ENCODE data around the gene DIPK1B. TPM values are rescaled to one million over a fixed set of nuclear protein-coding genes. Genes with fewer than 3 reads are reported as not detected.

Gene DIPK1B
- total and polyA plus RNA-seq, 2 experiments from 2014 or later = 18.7 to 60.0 TPM

DNA sequence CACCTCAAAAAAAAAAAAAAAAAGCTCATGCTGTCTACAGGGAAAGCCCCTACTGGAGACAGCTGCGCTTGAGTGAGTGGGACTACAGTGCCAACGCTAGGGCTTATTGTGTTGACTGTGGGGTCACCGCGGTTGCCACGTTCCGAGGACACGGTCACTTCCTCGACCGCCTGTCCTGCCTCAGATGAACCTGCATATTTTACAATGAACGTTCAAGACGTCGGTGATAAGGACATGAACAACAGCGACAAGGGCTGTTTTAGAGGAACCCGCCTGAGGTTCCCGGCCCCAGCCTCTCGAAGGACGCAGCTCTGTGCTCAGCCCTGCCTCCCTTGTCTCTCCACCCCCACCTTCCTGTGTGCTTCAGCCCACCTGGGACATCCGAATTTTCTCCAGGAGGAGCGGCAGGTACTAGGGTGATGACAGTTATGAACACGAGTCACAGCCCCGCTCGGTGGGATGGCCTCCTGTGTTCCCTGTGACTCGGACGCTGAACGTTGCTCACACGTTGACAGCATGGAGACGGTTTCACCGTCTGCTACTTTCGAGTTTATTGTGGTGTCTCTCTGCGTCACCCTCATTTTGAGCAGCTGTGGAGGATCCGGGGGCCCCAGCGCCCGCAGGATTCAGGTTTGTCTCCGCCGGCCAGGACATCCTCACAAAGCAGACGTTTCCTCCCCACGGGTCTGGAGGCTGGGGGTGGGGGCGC, 11.3 kb upstream of the DIPK1B start:
- Histone ChIP-seq H4K20me1 (replicated peaks; ENCODE audit: insufficient read depth) (no peaks in the 10 kb centered on the region), H3K27me3 (ENCODE audit: insufficient read depth) (no peaks in the 10 kb centered on the region), H3K36me3 (ENCODE audit: insufficient read depth) (no peaks in the 10 kb centered on the region), H3K4me2 (no peak overlapping the region), H3K79me2 (replicated peaks; ENCODE audit: insufficient read depth) (no peaks in the 10 kb centered on the region), H2AFZ (peak overlapping the region; percentile 84; the same call in 1 of the 2 replicates), H3F3A (replicated peaks; ENCODE audit: low read depth) (no peaks in the 10 kb centered on the region), H3K4me1 (ENCODE audit: insufficient read depth) (no peaks in the 10 kb centered on the region; the same call in 1 of the 2 replicates), H3K9me2 (ENCODE audit: insufficient read depth) (no peaks in the 10 kb centered on the region), H3K4me3 (no peak overlapping the region), H3K27ac (ENCODE audit: low read depth) (no peak overlapping the region)
- H3K4me1 Mint-ChIP-seq = peaks cover 14% of the 10 kb centered on the region
- no peak overlapping the region for H3K4me3 Mint-ChIP-seq
- H3K27me3 Mint-ChIP-seq (ENCODE audit: insufficient read depth, low read depth, poor library complexity) = peaks cover 20% of the 10 kb centered on the region
- H3K27ac Mint-ChIP-seq = no peak overlapping the region
- TF ChIP-seq, protein P1, sequence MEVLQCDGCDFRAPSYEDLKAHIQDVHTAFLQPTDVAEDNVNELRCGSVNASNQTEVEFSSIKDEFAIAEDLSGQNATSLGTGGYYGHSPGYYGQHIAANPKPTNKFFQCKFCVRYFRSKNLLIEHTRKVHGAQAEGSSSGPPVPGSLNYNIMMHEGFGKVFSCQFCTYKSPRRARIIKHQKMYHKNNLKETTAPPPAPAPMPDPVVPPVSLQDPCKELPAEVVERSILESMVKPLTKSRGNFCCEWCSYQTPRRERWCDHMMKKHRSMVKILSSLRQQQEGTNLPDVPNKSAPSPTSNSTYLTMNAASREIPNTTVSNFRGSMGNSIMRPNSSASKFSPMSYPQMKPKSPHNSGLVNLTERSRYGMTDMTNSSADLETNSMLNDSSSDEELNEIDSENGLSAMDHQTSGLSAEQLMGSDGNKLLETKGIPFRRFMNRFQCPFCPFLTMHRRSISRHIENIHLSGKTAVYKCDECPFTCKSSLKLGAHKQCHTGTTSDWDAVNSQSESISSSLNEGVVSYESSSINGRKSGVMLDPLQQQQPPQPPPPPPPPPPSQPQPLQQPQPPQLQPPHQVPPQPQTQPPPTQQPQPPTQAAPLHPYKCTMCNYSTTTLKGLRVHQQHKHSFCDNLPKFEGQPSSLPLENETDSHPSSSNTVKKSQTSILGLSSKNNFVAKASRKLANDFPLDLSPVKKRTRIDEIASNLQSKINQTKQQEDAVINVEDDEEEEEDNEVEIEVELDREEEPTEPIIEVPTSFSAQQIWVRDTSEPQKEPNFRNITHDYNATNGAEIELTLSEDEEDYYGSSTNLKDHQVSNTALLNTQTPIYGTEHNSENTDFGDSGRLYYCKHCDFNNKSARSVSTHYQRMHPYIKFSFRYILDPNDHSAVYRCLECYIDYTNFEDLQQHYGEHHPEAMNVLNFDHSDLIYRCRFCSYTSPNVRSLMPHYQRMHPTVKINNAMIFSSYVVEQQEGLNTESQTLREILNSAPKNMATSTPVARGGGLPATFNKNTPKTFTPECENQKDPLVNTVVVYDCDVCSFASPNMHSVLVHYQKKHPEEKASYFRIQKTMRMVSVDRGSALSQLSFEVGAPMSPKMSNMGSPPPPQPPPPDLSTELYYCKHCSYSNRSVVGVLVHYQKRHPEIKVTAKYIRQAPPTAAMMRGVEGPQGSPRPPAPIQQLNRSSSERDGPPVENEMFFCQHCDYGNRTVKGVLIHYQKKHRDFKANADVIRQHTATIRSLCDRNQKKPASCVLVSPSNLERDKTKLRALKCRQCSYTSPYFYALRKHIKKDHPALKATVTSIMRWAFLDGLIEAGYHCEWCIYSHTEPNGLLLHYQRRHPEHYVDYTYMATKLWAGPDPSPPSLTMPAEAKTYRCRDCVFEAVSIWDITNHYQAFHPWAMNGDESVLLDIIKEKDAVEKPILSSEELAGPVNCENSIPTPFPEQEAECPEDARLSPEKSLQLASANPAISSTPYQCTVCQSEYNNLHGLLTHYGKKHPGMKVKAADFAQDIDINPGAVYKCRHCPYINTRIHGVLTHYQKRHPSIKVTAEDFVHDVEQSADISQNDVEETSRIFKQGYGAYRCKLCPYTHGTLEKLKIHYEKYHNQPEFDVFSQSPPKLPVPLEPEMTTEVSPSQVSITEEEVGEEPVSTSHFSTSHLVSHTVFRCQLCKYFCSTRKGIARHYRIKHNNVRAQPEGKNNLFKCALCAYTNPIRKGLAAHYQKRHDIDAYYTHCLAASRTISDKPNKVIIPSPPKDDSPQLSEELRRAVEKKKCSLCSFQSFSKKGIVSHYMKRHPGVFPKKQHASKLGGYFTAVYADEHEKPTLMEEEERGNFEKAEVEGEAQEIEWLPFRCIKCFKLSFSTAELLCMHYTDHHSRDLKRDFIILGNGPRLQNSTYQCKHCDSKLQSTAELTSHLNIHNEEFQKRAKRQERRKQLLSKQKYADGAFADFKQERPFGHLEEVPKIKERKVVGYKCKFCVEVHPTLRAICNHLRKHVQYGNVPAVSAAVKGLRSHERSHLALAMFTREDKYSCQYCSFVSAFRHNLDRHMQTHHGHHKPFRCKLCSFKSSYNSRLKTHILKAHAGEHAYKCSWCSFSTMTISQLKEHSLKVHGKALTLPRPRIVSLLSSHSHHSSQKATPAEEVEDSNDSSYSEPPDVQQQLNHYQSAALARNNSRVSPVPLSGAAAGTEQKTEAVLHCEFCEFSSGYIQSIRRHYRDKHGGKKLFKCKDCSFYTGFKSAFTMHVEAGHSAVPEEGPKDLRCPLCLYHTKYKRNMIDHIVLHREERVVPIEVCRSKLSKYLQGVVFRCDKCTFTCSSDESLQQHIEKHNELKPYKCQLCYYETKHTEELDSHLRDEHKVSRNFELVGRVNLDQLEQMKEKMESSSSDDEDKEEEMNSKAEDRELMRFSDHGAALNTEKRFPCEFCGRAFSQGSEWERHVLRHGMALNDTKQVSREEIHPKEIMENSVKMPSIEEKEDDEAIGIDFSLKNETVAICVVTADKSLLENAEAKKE (CRISPR knock-in tag; IDR thresholded peaks at IDR 0.05) = no peak
- TF ChIP-seq, protein P2, sequence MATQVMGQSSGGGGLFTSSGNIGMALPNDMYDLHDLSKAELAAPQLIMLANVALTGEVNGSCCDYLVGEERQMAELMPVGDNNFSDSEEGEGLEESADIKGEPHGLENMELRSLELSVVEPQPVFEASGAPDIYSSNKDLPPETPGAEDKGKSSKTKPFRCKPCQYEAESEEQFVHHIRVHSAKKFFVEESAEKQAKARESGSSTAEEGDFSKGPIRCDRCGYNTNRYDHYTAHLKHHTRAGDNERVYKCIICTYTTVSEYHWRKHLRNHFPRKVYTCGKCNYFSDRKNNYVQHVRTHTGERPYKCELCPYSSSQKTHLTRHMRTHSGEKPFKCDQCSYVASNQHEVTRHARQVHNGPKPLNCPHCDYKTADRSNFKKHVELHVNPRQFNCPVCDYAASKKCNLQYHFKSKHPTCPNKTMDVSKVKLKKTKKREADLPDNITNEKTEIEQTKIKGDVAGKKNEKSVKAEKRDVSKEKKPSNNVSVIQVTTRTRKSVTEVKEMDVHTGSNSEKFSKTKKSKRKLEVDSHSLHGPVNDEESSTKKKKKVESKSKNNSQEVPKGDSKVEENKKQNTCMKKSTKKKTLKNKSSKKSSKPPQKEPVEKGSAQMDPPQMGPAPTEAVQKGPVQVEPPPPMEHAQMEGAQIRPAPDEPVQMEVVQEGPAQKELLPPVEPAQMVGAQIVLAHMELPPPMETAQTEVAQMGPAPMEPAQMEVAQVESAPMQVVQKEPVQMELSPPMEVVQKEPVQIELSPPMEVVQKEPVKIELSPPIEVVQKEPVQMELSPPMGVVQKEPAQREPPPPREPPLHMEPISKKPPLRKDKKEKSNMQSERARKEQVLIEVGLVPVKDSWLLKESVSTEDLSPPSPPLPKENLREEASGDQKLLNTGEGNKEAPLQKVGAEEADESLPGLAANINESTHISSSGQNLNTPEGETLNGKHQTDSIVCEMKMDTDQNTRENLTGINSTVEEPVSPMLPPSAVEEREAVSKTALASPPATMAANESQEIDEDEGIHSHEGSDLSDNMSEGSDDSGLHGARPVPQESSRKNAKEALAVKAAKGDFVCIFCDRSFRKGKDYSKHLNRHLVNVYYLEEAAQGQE (IDR thresholded peaks at IDR 0.05; ENCODE audit: unreplicated experiment) = no peak
- TF ChIP-seq POLR2AphosphoS5 (IDR thresholded peaks at IDR 0.05; ENCODE audit: low read depth) (no peak), NANOG (IDR thresholded peaks at IDR 0.05; ENCODE audit: borderline replicate concordance) (no peak), JUNB (IDR thresholded peaks at IDR 0.05; ENCODE audit: unreplicated experiment) (no peak), EZH2phosphoT487 (IDR thresholded peaks at IDR 0.05; ENCODE audit: unreplicated experiment) (no peak), ZNF114 (CRISPR knock-in tag; IDR thresholded peaks at IDR 0.05) (no peak), ZNF331 (CRISPR knock-in tag; IDR thresholded peaks at IDR 0.05; ENCODE audit: low read depth) (no peak), STAT1 (IDR thresholded peaks at IDR 0.05; ENCODE audit: unreplicated experiment) (no peak)
- TF ChIP-seq, protein P3, sequence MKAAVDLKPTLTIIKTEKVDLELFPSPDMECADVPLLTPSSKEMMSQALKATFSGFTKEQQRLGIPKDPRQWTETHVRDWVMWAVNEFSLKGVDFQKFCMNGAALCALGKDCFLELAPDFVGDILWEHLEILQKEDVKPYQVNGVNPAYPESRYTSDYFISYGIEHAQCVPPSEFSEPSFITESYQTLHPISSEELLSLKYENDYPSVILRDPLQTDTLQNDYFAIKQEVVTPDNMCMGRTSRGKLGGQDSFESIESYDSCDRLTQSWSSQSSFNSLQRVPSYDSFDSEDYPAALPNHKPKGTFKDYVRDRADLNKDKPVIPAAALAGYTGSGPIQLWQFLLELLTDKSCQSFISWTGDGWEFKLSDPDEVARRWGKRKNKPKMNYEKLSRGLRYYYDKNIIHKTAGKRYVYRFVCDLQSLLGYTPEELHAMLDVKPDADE (IDR thresholded peaks at IDR 0.05) = no peak
- TF ChIP-seq, protein P4, sequence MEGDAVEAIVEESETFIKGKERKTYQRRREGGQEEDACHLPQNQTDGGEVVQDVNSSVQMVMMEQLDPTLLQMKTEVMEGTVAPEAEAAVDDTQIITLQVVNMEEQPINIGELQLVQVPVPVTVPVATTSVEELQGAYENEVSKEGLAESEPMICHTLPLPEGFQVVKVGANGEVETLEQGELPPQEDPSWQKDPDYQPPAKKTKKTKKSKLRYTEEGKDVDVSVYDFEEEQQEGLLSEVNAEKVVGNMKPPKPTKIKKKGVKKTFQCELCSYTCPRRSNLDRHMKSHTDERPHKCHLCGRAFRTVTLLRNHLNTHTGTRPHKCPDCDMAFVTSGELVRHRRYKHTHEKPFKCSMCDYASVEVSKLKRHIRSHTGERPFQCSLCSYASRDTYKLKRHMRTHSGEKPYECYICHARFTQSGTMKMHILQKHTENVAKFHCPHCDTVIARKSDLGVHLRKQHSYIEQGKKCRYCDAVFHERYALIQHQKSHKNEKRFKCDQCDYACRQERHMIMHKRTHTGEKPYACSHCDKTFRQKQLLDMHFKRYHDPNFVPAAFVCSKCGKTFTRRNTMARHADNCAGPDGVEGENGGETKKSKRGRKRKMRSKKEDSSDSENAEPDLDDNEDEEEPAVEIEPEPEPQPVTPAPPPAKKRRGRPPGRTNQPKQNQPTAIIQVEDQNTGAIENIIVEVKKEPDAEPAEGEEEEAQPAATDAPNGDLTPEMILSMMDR (conservative IDR thresholded peaks at IDR 0.05; ENCODE audit: low read depth in 2 of 2) = no peak
- ATAC-seq (peak; percentile 40), DNase-seq (ENCODE audit: low spot score) (no peak)
- H3K36me3 Mint-ChIP-seq (ENCODE audit: low read depth) = no peaks in the 10 kb centered on the region
- no peaks in the 10 kb centered on the region for H3K9me3 Mint-ChIP-seq

Measured in GM23338 (cell line).